K562 (cell line): ENCODE measurements around the gene UBE2H. TPM values are rescaled to one million over a fixed set of nuclear protein-coding genes. Genes with fewer than 3 reads are reported as not detected.

Experiments used
- ATF2 ChIP-seq: sonication (generic); formaldehyde crosslinking; IDR thresholded peaks from 2 replicates; pipeline ENCODE4 v1.8.1; 2022; ENCODE audit warnings: missing genetic modification reagents
- BHLHE40 ChIP-seq: IDR thresholded peaks from 2 replicates; pipeline ENCODE4 v1.6.1; 2011; ENCODE audit warnings: low read length, improper control_type of control experiment
- BRD9 ChIP-seq: fragments of 450-650 bp; IDR thresholded peaks from 2 replicates; pipeline ENCODE4 v1.6.1; 2018; ENCODE audit warnings: low read depth; ENCODE audit not compliant: partially characterized antibody
- CBFB ChIP-seq: sonication (generic); formaldehyde crosslinking; IDR thresholded peaks from 2 replicates; pipeline ENCODE4 v1.4.0; 2020; ENCODE audit warnings: mild to moderate bottlenecking, missing genetic modification reagents
- CC2D1A ChIP-seq: fragments of 450-650 bp; IDR thresholded peaks from 2 replicates; pipeline ENCODE4 v1.6.1; 2017; ENCODE audit warnings: mild to moderate bottlenecking
- E2F1 ChIP-seq: sonication (generic); formaldehyde crosslinking; IDR thresholded peaks from 2 replicates; pipeline ENCODE4 v1.8.1; 2023; ENCODE audit warnings: mild to moderate bottlenecking, missing genetic modification reagents, moderate library complexity
- FOSL1 ChIP-seq: fragments of 200-800 bp; sonication (Bioruptor generic); conservative IDR thresholded peaks from 2 replicates; pipeline ENCODE4 v1.6.1; 2016; ENCODE audit warnings: missing genetic modification characterization, missing compliant biosample characterization
- HMGXB4 ChIP-seq: sonication (generic); formaldehyde crosslinking; IDR thresholded peaks from 2 replicates; pipeline ENCODE4 v1.8.1; 2023; ENCODE audit warnings: mild to moderate bottlenecking, missing genetic modification reagents
- ILF3 ChIP-seq: fragments of 450-650 bp; IDR thresholded peaks from 2 replicates; pipeline ENCODE4 v1.6.1; 2018; ENCODE audit warnings: antibody characterized with exemption, mild to moderate bottlenecking, moderate library complexity, borderline replicate concordance
- JUN ChIP-seq, 2 experiments: sonication (generic) in 1 of 2; formaldehyde crosslinking in 1 of 2; IDR thresholded peaks; 2 replicates each; pipeline versions ENCODE4 v1.6.1 to v1.8.0; 2012 to 2022; ENCODE audit warnings: borderline replicate concordance in 2 of 2, mild to moderate bottlenecking in 2 of 2, improper control_type of control experiment in 1 of 2, low read depth in 1 of 2, low read length in 1 of 2, missing genetic modification reagents in 1 of 2
- KDM2B ChIP-seq: fragments of 250-450 bp; sonication (Bioruptor Pico); IDR thresholded peaks from 2 replicates; pipeline ENCODE4 v1.8.0; 2021; ENCODE audit warnings: mild to moderate bottlenecking, moderate library complexity
- NR2C2 ChIP-seq, 2 experiments: fragments of 200-800 bp in 1 of 2; sonication (Bioruptor generic) in 1 of 2; sonication (generic) in 1 of 2; formaldehyde crosslinking in 1 of 2; IDR thresholded peaks; 2 replicates each; pipeline versions ENCODE4 v1.6.1 to v1.8.0; 2016 to 2022; ENCODE audit warnings: mild to moderate bottlenecking in 1 of 2, missing compliant biosample characterization in 1 of 2, missing genetic modification characterization in 1 of 2, missing genetic modification reagents in 1 of 2
- PKNOX1 ChIP-seq: fragments of 450-650 bp; IDR thresholded peaks from 2 replicates; pipeline ENCODE4 v1.6.1; 2016
- POLR2AphosphoS5 ChIP-seq: IDR thresholded peaks from 2 replicates; pipeline ENCODE4 v1.6.1; 2011; ENCODE audit warnings: mild to moderate bottlenecking, low read depth, low read length, moderate library complexity; ENCODE audit not compliant: control insufficient read depth, insufficient read depth
- RBM22 ChIP-seq: fragments of 200-400 bp; formaldehyde crosslinking; IDR thresholded peaks from 2 replicates; pipeline ENCODE4 v1.6.1; 2018; ENCODE audit warnings: low read length, low read depth; ENCODE audit not compliant: poor library complexity, severe bottlenecking
- SIN3B ChIP-seq: fragments of 450-650 bp; IDR thresholded peaks from 2 replicates; pipeline ENCODE4 v1.6.1; 2017; ENCODE audit warnings: low read depth, mild to moderate bottlenecking, moderate library complexity
- TBP ChIP-seq: optimal IDR thresholded peaks from 2 replicates; pipeline ENCODE3; 2011; ENCODE audit warnings: low read depth, low read length, improper control_type of control experiment
- ZEB2 ChIP-seq: fragments of 450-650 bp; IDR thresholded peaks from 2 replicates; pipeline ENCODE4 v1.6.1; 2016
- ZNF431 ChIP-seq: sonication (generic); formaldehyde crosslinking; IDR thresholded peaks from 2 replicates; pipeline ENCODE4 v1.8.0; 2022; ENCODE audit warnings: mild to moderate bottlenecking, missing genetic modification reagents
- ZNF57 ChIP-seq: fragments of 450-650 bp; formaldehyde crosslinking; IDR thresholded peaks from 2 replicates; pipeline ENCODE4 v1.4.0; 2020; ENCODE audit warnings: mild to moderate bottlenecking, moderate library complexity
- ZNF717 ChIP-seq: fragments of 250-450 bp; sonication (Bioruptor Pico); IDR thresholded peaks from 2 replicates; pipeline ENCODE4 v1.5.0; 2021
- ZNF766 ChIP-seq: fragments of 200-800 bp; sonication (Bioruptor generic); conservative IDR thresholded peaks from 2 replicates; pipeline ENCODE4 v1.6.1; 2016; ENCODE audit warnings: missing genetic modification characterization, missing compliant biosample characterization
- polyA plus RNA-seq, 8 experiments: library from polyadenylated mRNA; depleted of rRNA in 4 of 8; stranded (reverse) in 5 of 8; unstranded in 3 of 8; fragments of >200 nt; fragmentation: Nextera tagmentation in 2 of 8; fragmentation: Illumina TruSeq in 1 of 8; extraction: Ambion mirVana in 2 of 8; extraction: Trizol in 1 of 8; gene quantifications; 2 replicates each; pipeline versions ENCODE4 v1.2.1 to v1.2.3, GENCODE V29; 2011 to 2014; ENCODE audit warnings: inconsistent platforms in 1 of 8, missing spikeins in 1 of 8
- total RNA-seq, 7 experiments: library from RNA; depleted of rRNA in 6 of 7; stranded (reverse); fragments of >200 nt in 6 of 7; fragmentation: Illumina TruSeq in 2 of 7; extraction: Trizol in 2 of 7; gene quantifications; 2 replicates each; pipeline versions ENCODE4 v1.2.1 to v1.2.3, GENCODE V29; 2011 to 2021; ENCODE audit warnings: low replicate concordance in 1 of 7

The UBE2H gene
- total and polyA plus RNA-seq, 9 of the 15 experiments (the other 6 are each of a cell fraction or from before 2014, with no cell fraction given): 6.3 to 33.0 (median 13.3) TPM

- TF ChIP-seq HMGXB4 (CRISPR knock-in tag) (no peak), BRD9 (no peak), ZNF431 (CRISPR knock-in tag) (no peak), KDM2B (CRISPR knock-in tag) (no peak; the same call in 1 of the 2 replicates), FOSL1 (tag) (peak; percentile 92), ZNF57 (CRISPR knock-in tag) (no peak), E2F1 (no peak; the same call in 1 of the 2 replicates), POLR2AphosphoS5 (peak; percentile 78), BHLHE40 (no peak), ILF3 (no peak; the same call in 1 of the 2 replicates), ZNF766 (CRISPR knock-in tag) (peak; percentile 91), CC2D1A (no peak), ATF2 (CRISPR knock-in tag) (peak; percentile 97), ZNF717 (CRISPR knock-in tag) (no peak), RBM22 (no peak), CBFB (CRISPR knock-in tag) (no peak), ZEB2 (peak; percentile 64; the same call in 1 of the 2 replicates), SIN3B (peak; percentile 79; the same call in 1 of the 2 replicates), PKNOX1 (no peak; the same call in 1 of the 2 replicates), NR2C2 (CRISPR knock-in tag; IDR thresholded peaks at IDR 0.05) (no peak), NR2C2 (tag; IDR thresholded peaks at IDR 0.05) (peak; percentile 69), TBP (peak; percentile 61), JUN (IDR thresholded peaks at IDR 0.05; ENCODE audit: borderline replicate concordance, low read depth, low read length) (peak; percentile 99), JUN (CRISPR knock-in tag; IDR thresholded peaks at IDR 0.05; ENCODE audit: borderline replicate concordance) (peak; percentile 97; the same call in 1 of the 2 replicates)
Observed at GRCh38 chr7:129952653-129953560, at the start of gene UBE2H (continued).
